Sigmoid colon (tissue), 7 donors: Measurements from ENCODE around the gene CLCN4. TPM values are rescaled to one million over a fixed set of nuclear protein-coding genes. Genes with fewer than 3 reads are reported as not detected.

Source experiments
- DNase-seq: peaks from one replicate; pipeline ENCODE4 v3.0.0-alpha.2; 2019
- H3K27ac ChIP-seq, 4 donors: fragments of 200-600 bp; sonication (generic); one replicate each; pipeline ENCODE4 v1.5.1; 2016 to 2019; ENCODE audit warnings: mild to moderate bottlenecking in 1 of 4
- H3K27me3 ChIP-seq, 3 donors: fragments of 200-600 bp; sonication (generic); one replicate each; pipeline ENCODE4 v1.5.1; 2019; ENCODE audit warnings: mild to moderate bottlenecking in 1 of 3
- H3K36me3 ChIP-seq, 4 donors: fragments of 200-600 bp; sonication (generic); one replicate each; pipeline ENCODE4 v1.5.1; 2016 to 2019
- H3K4me1 ChIP-seq, 4 donors: fragments of 200-600 bp; sonication (generic); one replicate each; pipeline ENCODE4 v1.5.1; 2017 to 2019
- H3K4me3 ChIP-seq, 4 donors: fragments of 200-600 bp; sonication (generic); one replicate each; pipeline ENCODE4 v1.5.1; 2017 to 2019; ENCODE audit warnings: mild to moderate bottlenecking in 2 of 4, moderate library complexity in 1 of 4
- H3K9me3 ChIP-seq, 4 donors: fragments of 200-600 bp in 3 of 4; sonication (generic) in 3 of 4; one replicate each; pipeline versions ENCODE4 v1.5.1 to v1.6.1; 2013 to 2019
- EP300 ChIP-seq, 4 donors: sonication (generic); formaldehyde crosslinking; IDR thresholded peaks; one replicate each; pipeline ENCODE4 v1.6.1; 2017; ENCODE audit warnings: antibody characterized with exemption in 4 of 4
- POLR2A ChIP-seq, 2 donors: fragments of 450-650 bp; IDR thresholded peaks; one replicate each; pipeline ENCODE4 v1.6.1; 2016; ENCODE audit warnings: antibody characterized with exemption in 2 of 2, mild to moderate bottlenecking in 2 of 2, moderate library complexity in 2 of 2
- POLR2AphosphoS5 ChIP-seq, 4 donors: sonication (generic); formaldehyde crosslinking; IDR thresholded peaks; one replicate each; pipeline ENCODE4 v1.6.1; 2017; ENCODE audit warnings: antibody characterized with exemption in 4 of 4
- WGBS, 2 donors: extraction: QIAGEN DNeasy Blood & Tissue Kit; methylation state at CpG; one replicate each; pipeline ENCODE4 v1.1.7; 2013; 5-methylcytosine and 5-hydroxymethylcytosine counted together
- intact Hi-C: fragments of 100-400 bp; cut with DNase I; formaldehyde crosslinking; loops from one replicate; pipeline ENCODE4 v1.15.1; 2023
- polyA plus RNA-seq, 3 donors: library from polyadenylated mRNA; stranded (reverse); fragments of 200-250 nt; gene quantifications; one replicate each; pipeline ENCODE4 v1.2.3, GENCODE V29; 2013
- total RNA-seq, 4 donors: library from RNA; depleted of rRNA; stranded (reverse); fragments of >200 nt; gene quantifications; one replicate each; pipeline ENCODE4 v1.1.0, GENCODE V29; 2016
- TF ChIP-seq, protein P1 (sequence below), 4 experiments: fragments of 450-650 bp in 3 of 4; fragments of 200-600 bp in 1 of 4; IDR thresholded peaks; one replicate each; pipeline ENCODE4 v1.5.1; 2016 to 2019; ENCODE audit warnings: antibody characterized with exemption in 4 of 4, mild to moderate bottlenecking in 3 of 4, moderate library complexity in 2 of 4
- donor health status: healthy with polysubstance abuse.
- donor health status: Bipolar disorder and iron deficiency.
- donor health status: healthy.

Gene CLCN4
- total and polyA plus RNA-seq, 7 donors, result under 0.01 to 1.1 (median 0.71) TPM

DNA sequence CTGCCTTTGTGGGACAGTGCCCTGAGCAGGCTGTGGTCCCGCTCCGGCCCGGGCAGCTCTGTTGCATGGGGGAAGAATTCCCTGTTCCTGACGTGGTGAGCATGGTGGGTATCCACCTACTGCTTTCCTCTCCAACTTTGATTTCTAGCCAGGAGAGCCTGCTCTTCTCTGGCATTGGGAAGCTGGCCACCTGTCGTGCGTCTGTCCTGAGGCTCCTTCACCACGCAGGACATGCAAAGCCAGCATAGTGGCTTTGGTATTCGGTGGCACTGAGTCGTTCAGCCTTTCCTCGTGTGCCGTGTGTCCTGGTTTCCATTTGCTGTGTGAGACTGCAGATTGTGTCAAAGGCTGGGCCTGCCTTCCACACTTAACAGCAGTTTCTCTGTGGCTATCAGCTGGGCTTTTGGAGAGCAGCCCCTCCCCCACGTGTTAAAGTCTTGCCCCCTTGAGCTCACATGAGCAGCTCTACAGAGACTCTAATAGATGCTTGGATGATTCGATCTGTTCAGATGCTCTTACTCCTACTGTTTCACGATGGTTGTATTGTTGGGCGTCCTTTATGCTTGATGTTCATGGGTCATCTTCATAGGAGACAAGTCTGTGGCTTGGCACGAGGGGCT lies 46.3 kb upstream of the CLCN4 start:
- Histone ChIP-seq H3K27me3 (no peaks in the 10 kb centered on the region), H3K4me3 (no peak overlapping the region), H3K27ac (peak overlapping the region; percentile 53 to 78 (median 70)), H3K4me1 (peaks cover 0 to 70% (median 46%) of the 10 kb centered on the region in 4 donors), H3K9me3 (no peaks in the 10 kb centered on the region), H3K36me3 (no peaks in the 10 kb centered on the region)
- 69 to 84% methylated on average over 16 of the region's 16 CpGs for WGBS, 2 donors
- no peak for DNase-seq
- TF ChIP-seq POLR2A (IDR thresholded peaks at IDR 0.05) (no peak), POLR2AphosphoS5 (IDR thresholded peaks at IDR 0.05) (no peak), EP300 (IDR thresholded peaks at IDR 0.05) (no peak)
- TF ChIP-seq, protein P1, sequence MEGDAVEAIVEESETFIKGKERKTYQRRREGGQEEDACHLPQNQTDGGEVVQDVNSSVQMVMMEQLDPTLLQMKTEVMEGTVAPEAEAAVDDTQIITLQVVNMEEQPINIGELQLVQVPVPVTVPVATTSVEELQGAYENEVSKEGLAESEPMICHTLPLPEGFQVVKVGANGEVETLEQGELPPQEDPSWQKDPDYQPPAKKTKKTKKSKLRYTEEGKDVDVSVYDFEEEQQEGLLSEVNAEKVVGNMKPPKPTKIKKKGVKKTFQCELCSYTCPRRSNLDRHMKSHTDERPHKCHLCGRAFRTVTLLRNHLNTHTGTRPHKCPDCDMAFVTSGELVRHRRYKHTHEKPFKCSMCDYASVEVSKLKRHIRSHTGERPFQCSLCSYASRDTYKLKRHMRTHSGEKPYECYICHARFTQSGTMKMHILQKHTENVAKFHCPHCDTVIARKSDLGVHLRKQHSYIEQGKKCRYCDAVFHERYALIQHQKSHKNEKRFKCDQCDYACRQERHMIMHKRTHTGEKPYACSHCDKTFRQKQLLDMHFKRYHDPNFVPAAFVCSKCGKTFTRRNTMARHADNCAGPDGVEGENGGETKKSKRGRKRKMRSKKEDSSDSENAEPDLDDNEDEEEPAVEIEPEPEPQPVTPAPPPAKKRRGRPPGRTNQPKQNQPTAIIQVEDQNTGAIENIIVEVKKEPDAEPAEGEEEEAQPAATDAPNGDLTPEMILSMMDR (IDR thresholded peaks at IDR 0.05), result no peak
- intact Hi-C loops, result loop anchor here (5.0 kb wide), 1 partner anchor 98 kb away; no protein-coding TSS in a partner anchor

DNA sequence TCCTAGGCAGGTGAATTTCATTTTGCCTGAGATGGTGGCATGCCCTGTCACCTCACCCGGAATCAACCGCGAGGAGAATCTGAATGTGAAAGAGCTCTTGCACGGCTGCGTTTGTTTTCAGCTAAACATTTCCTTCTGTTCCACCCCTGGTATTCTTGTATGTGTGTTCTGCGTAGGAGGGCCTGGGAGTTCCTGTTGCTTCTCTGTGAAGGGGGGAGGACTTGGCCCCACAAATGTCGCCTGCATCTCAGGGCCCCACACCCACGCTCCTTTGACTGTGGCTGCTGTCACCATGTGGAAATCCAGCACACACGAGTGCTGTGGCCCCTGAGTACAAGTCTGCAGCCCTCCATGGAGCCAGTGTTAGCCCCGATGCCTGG lies 45.8 kb upstream of the CLCN4 start:
- H3K27me3 ChIP-seq, result no peaks in the 10 kb centered on the region
- no peak overlapping the region for H3K4me3 ChIP-seq
- H3K4me1 ChIP-seq, result peaks cover 0 to 65% (median 44%) of the 10 kb centered on the region in 4 donors
- intact Hi-C loops, result loop anchor here (5.0 kb wide), 1 partner anchor 99 kb away; no protein-coding TSS in a partner anchor
- no peaks in the 10 kb centered on the region for H3K36me3 ChIP-seq
- TF ChIP-seq POLR2A (IDR thresholded peaks at IDR 0.05) (no peak), POLR2AphosphoS5 (IDR thresholded peaks at IDR 0.05) (no peak), EP300 (IDR thresholded peaks at IDR 0.05) (no peak)
- TF ChIP-seq, protein P1 (IDR thresholded peaks at IDR 0.05), result no peak
- no peaks in the 10 kb centered on the region for H3K9me3 ChIP-seq
- WGBS, 2 donors, result 36 to 76% methylated on average over 10 of the region's 10 CpGs
- DNase-seq, result no peak
- H3K27ac ChIP-seq, result peak overlapping the region; percentile 53 to 76 (median 68)

DNA sequence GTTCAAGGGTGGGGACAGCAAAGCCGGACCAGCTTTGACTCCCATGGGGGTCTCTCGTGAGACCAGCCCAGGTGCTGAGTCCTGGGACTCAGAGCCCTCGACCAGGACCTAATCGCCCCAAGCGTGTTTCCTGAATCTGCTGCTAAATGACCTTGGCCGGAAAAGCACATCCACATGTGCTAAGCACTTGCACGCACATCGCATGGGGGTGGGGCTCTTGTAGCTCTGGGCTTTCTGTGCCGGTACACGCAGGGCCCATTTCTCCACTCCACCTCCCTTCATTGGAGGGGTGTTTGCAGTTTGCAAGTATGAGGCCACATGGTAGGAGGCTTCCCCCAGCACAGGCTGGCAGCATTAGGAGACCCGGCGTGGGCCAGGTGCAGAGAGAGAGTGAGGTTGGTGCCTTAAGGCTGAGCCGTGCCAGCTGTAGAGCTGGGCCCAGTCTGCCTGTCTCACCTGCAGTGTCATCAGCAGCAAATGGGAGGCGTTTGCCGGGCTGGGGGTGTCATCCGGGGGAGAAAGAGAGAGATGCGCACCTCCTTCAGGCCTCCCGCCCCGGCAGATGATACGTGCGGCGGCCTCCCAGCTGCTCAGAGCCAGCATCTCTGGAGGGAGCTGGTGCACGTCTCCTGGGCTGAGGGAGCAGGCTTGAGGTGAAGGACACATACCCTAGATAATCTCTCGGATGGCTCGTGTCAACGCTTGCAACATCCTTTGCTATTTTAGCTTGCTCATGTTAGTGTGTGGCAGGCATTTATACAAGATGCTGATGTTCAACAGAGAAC lies 45.2 kb upstream of the CLCN4 start:
- Histone ChIP-seq H3K27ac (peak overlapping the region; percentile 53 to 76 (median 68)), H3K4me3 (no peak overlapping the region), H3K36me3 (no peaks in the 10 kb centered on the region), H3K4me1 (peaks cover 0 to 59% (median 44%) of the 10 kb centered on the region in 4 donors), H3K9me3 (no peaks in the 10 kb centered on the region), H3K27me3 (no peaks in the 10 kb centered on the region)
- TF ChIP-seq POLR2AphosphoS5 (IDR thresholded peaks at IDR 0.05), result peak in 3 of 4 donors; percentile 23 to 68 (median 62)
- TF ChIP-seq, protein P1 (IDR thresholded peaks at IDR 0.05), result no peak
- TF ChIP-seq POLR2A (IDR thresholded peaks at IDR 0.05), result no peak
- peak in 1 of 4 donors; percentile 66 for TF ChIP-seq EP300 (IDR thresholded peaks at IDR 0.05)
- peak; percentile 75 for DNase-seq
- 52 to 78% methylated on average over 26 of the region's 26 CpGs for WGBS, 2 donors
- intact Hi-C loops, result loop anchor here (5.0 kb wide), 1 partner anchor 99 kb away; no protein-coding TSS in a partner anchor

GRCh38 chrX:10112510-10112909 lies 44.3 kb upstream of the CLCN4 start:
- whole genome bisulfite sequencing, 2 donors, result 66 to 87% methylated on average over 6 of the region's 6 CpGs
- Histone ChIP-seq H3K27me3 (no peaks in the 10 kb centered on the region), H3K27ac (peak overlapping the region; percentile 42 to 76 (median 63)), H3K4me3 (no peak overlapping the region), H3K36me3 (peaks cover 0 to 7% (median 2%) of the 10 kb centered on the region in 4 donors), H3K4me1 (peaks cover 0 to 49% (median 41%) of the 10 kb centered on the region in 4 donors), H3K9me3 (no peaks in the 10 kb centered on the region)
- intact Hi-C loops, result loop anchor here (5.0 kb wide), 1 partner anchor 100 kb away; no protein-coding TSS in a partner anchor
- no peak for TF ChIP-seq POLR2AphosphoS5 (IDR thresholded peaks at IDR 0.05)
- no peak for TF ChIP-seq POLR2A (IDR thresholded peaks at IDR 0.05)
- TF ChIP-seq, protein P1 (IDR thresholded peaks at IDR 0.05), result no peak
- TF ChIP-seq EP300 (IDR thresholded peaks at IDR 0.05), result no peak
- no peak for DNase-seq
